HEK293 (cell line): ENCODE results near the gene LTO1.

ENCODE experiments used
- BCL6B ChIP-seq: fragments of 450-650 bp; formaldehyde crosslinking; IDR thresholded peaks from 2 replicates; pipeline ENCODE4 v1.5.1; 2017; ENCODE audit warnings: missing biosample characterization, missing genetic modification characterization
- CTCF ChIP-seq: fragments of 450-650 bp; formaldehyde crosslinking; IDR thresholded peaks from 2 replicates; pipeline ENCODE4 v1.5.1; 2016; ENCODE audit warnings: missing biosample characterization, missing genetic modification characterization
- GLI2 ChIP-seq: fragments of 450-650 bp; formaldehyde crosslinking; IDR thresholded peaks from 2 replicates; pipeline ENCODE4; 2017; ENCODE audit warnings: missing biosample characterization, missing genetic modification characterization, low read depth, borderline replicate concordance
- GLIS1 ChIP-seq: fragments of 450-650 bp; formaldehyde crosslinking; IDR thresholded peaks from 2 replicates; pipeline ENCODE4 v1.5.1; 2016; ENCODE audit warnings: missing biosample characterization, missing genetic modification characterization
- GLIS2 ChIP-seq: fragments of 450-650 bp; formaldehyde crosslinking; IDR thresholded peaks from 2 replicates; pipeline ENCODE4 v1.5.1; 2016; ENCODE audit warnings: missing biosample characterization, missing genetic modification characterization
- KLF8 ChIP-seq: fragments of 450-650 bp; formaldehyde crosslinking; IDR thresholded peaks from 2 replicates; pipeline ENCODE4 v1.5.1; 2016; ENCODE audit warnings: missing biosample characterization, missing genetic modification characterization
- PRDM6 ChIP-seq: fragments of 450-650 bp; formaldehyde crosslinking; IDR thresholded peaks from 2 replicates; pipeline ENCODE4 v1.5.1; 2017; ENCODE audit warnings: missing biosample characterization, missing genetic modification characterization
- SALL2 ChIP-seq: fragments of 450-650 bp; formaldehyde crosslinking; IDR thresholded peaks from 2 replicates; pipeline ENCODE4 v1.5.0; 2017; ENCODE audit warnings: missing biosample characterization, mild to moderate bottlenecking, missing genetic modification characterization, borderline replicate concordance
- SP2 ChIP-seq: fragments of 450-650 bp; formaldehyde crosslinking; IDR thresholded peaks from 2 replicates; pipeline ENCODE4 v1.5.1; 2016; ENCODE audit warnings: missing biosample characterization, missing genetic modification characterization
- SP3 ChIP-seq: fragments of 450-650 bp; formaldehyde crosslinking; IDR thresholded peaks from 2 replicates; pipeline ENCODE4 v1.5.1; 2016; ENCODE audit warnings: missing biosample characterization, missing genetic modification characterization
- SP7 ChIP-seq: fragments of 450-650 bp; formaldehyde crosslinking; IDR thresholded peaks from 2 replicates; pipeline ENCODE4 v1.5.1; 2016; ENCODE audit warnings: missing biosample characterization, missing genetic modification characterization
- YY2 ChIP-seq: fragments of 450-650 bp; formaldehyde crosslinking; IDR thresholded peaks from 2 replicates; pipeline ENCODE4 v1.5.1; 2016; ENCODE audit warnings: missing biosample characterization, missing genetic modification characterization
- ZBTB44 ChIP-seq: fragments of 450-650 bp; IDR thresholded peaks from 2 replicates; pipeline ENCODE4 v1.5.1; 2018; ENCODE audit warnings: missing biosample characterization, mild to moderate bottlenecking, missing genetic modification characterization
- ZBTB6 ChIP-seq: fragments of 450-650 bp; formaldehyde crosslinking; IDR thresholded peaks from 2 replicates; pipeline ENCODE4 v1.5.1; 2017; ENCODE audit warnings: missing biosample characterization, missing genetic modification characterization
- ZIC2 ChIP-seq: fragments of 450-650 bp; formaldehyde crosslinking; IDR thresholded peaks from 2 replicates; pipeline ENCODE4 v1.5.1; 2016; ENCODE audit warnings: missing biosample characterization, missing genetic modification characterization
- ZNF112 ChIP-seq: fragments of 450-650 bp; formaldehyde crosslinking; IDR thresholded peaks from 2 replicates; pipeline ENCODE4 v1.5.0; 2017; ENCODE audit warnings: missing biosample characterization, missing genetic modification characterization
- ZNF155 ChIP-seq: fragments of 450-650 bp; formaldehyde crosslinking; IDR thresholded peaks from 2 replicates; pipeline ENCODE4 v1.5.1; 2016; ENCODE audit warnings: missing biosample characterization, missing genetic modification characterization
- ZNF202 ChIP-seq: fragments of 450-650 bp; formaldehyde crosslinking; IDR thresholded peaks from 2 replicates; pipeline ENCODE4 v1.5.1; 2016; ENCODE audit warnings: missing biosample characterization, missing genetic modification characterization, borderline replicate concordance
- ZNF280D ChIP-seq: fragments of 450-650 bp; formaldehyde crosslinking; IDR thresholded peaks from 2 replicates; pipeline ENCODE4 v1.5.1; 2016; ENCODE audit warnings: missing biosample characterization, missing genetic modification characterization
- ZNF416 ChIP-seq: fragments of 450-650 bp; formaldehyde crosslinking; IDR thresholded peaks from 2 replicates; pipeline ENCODE4 v1.5.1; 2016; ENCODE audit warnings: missing biosample characterization, missing genetic modification characterization
- ZNF555 ChIP-seq: fragments of 450-650 bp; formaldehyde crosslinking; conservative IDR thresholded peaks from 2 replicates; pipeline ENCODE4 v1.5.1; 2017; ENCODE audit warnings: missing biosample characterization, mild to moderate bottlenecking, missing genetic modification characterization, inconsistent platforms
- ZNF580 ChIP-seq: fragments of 450-650 bp; formaldehyde crosslinking; IDR thresholded peaks from 2 replicates; pipeline ENCODE4 v1.5.1; 2016; ENCODE audit warnings: missing biosample characterization, missing genetic modification characterization
- ZNF585B ChIP-seq: fragments of 450-650 bp; formaldehyde crosslinking; IDR thresholded peaks from 2 replicates; pipeline ENCODE4 v1.5.1; 2016; ENCODE audit warnings: missing biosample characterization, missing genetic modification characterization
- ZNF610 ChIP-seq: fragments of 450-650 bp; formaldehyde crosslinking; IDR thresholded peaks from 2 replicates; pipeline ENCODE4 v1.5.1; 2016; ENCODE audit warnings: missing biosample characterization, missing genetic modification characterization, borderline replicate concordance
- ZNF621 ChIP-seq: fragments of 450-650 bp; formaldehyde crosslinking; IDR thresholded peaks from 2 replicates; pipeline ENCODE4 v1.5.1; 2017; ENCODE audit warnings: missing biosample characterization, missing genetic modification characterization
- ZNF660 ChIP-seq: fragments of 450-650 bp; IDR thresholded peaks from 2 replicates; pipeline ENCODE4 v1.5.1; 2018; ENCODE audit warnings: missing biosample characterization, mild to moderate bottlenecking, missing genetic modification characterization
- ZNF692 ChIP-seq: fragments of 450-650 bp; formaldehyde crosslinking; IDR thresholded peaks from 2 replicates; pipeline ENCODE4 v1.5.1; 2016; ENCODE audit warnings: missing biosample characterization, missing genetic modification characterization

The LTO1 gene

GRCh38 chr11:69670158-69670845 lies 4.9 kb downstream of the LTO1 start (continued):
- TF ChIP-seq ZNF416 (no peak), BCL6B (tag by site-specific recombination) (no peak), SP7 (tag by site-specific recombination) (peak; percentile 40; the same call in 1 of the 2 replicates), SP3 (tag by site-specific recombination) (no peak), ZIC2 (tag by site-specific recombination) (no peak), ZBTB6 (tag by site-specific recombination) (no peak), ZNF155 (tag by site-specific recombination) (no peak), ZNF660 (tag by site-specific recombination) (0 out of 2 replicates have a peak, but pooled peaks have one; percentile 44), SALL2 (tag by site-specific recombination) (no peak), ZNF555 (tag by site-specific recombination) (no peak), ZNF610 (tag by site-specific recombination) (no peak), KLF8 (tag by site-specific recombination) (no peak), ZNF585B (tag by site-specific recombination) (no peak), ZNF692 (no peak), GLIS2 (tag by site-specific recombination) (no peak), ZNF202 (tag by site-specific recombination) (no peak), SP2 (tag by site-specific recombination) (no peak), CTCF (tag by site-specific recombination) (peak; percentile 72; the same call in 1 of the 2 replicates), ZNF280D (tag by site-specific recombination) (no peak), GLIS1 (tag by site-specific recombination) (peak; percentile 34; the same call in 1 of the 2 replicates), PRDM6 (tag by site-specific recombination) (no peak), ZNF580 (no peak), ZBTB44 (tag by site-specific recombination) (0 out of 2 replicates have a peak, but pooled peaks have one; percentile 31), ZNF621 (tag by site-specific recombination) (no peak), YY2 (tag by site-specific recombination) (no peak), GLI2 (no peak), ZNF112 (tag by site-specific recombination) (no peak)
